ENCODE measurements around the gene RBM38.

The RBM38 gene

DNA sequence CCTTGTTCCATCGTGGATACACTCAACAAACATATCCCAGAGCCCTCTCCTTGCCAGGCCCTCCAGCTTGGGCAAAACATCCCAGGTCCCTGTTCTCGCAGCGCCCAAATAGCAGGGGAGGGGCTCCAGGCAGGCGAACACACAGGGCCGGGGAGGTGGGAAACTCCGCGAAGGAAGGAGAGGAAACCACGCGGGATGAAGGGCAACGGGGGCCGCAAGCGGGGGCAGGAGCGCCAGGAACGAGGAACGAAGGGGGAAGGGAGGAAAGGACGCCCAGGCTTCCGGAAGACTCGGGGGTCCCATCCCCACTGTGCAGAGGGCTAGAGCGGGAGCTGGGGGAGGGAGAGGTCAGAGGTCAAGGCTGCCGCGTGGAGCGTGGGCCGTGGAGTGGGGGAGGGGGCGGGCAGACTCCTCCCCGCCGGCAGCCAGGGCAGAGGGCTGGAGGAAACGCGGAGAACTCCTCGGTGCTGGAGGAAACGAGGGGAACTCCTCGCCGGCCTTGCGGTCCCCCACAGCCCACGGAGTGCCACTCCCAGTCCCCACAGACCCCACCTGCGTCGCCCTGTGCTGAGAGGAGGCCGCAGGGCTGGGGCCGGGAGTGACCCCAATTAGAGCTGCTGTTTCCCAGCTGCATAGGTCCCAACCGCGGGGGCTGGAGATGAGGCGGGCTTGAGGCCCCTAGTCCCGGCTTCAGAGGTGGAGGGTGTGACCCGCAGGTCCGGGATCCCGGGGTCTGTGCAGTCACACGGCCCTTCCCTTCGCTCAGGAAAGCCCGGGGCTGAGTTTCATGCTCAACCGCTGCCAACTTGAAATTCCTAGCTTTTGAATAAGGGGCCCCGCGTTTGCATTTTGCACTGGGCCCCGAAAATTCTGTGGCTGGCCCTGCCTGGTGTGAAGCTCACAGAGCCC, 1.2 kb upstream of the RBM38 start (continued):
- TF ChIP-seq REPIN1 (tag by site-specific recombination; IDR thresholded peaks at IDR 0.05; ENCODE audit: low read depth) (no peak), KLF10 (tag by site-specific recombination; IDR thresholded peaks at IDR 0.05) (no peak)
- TF ChIP-seq, protein P1, sequence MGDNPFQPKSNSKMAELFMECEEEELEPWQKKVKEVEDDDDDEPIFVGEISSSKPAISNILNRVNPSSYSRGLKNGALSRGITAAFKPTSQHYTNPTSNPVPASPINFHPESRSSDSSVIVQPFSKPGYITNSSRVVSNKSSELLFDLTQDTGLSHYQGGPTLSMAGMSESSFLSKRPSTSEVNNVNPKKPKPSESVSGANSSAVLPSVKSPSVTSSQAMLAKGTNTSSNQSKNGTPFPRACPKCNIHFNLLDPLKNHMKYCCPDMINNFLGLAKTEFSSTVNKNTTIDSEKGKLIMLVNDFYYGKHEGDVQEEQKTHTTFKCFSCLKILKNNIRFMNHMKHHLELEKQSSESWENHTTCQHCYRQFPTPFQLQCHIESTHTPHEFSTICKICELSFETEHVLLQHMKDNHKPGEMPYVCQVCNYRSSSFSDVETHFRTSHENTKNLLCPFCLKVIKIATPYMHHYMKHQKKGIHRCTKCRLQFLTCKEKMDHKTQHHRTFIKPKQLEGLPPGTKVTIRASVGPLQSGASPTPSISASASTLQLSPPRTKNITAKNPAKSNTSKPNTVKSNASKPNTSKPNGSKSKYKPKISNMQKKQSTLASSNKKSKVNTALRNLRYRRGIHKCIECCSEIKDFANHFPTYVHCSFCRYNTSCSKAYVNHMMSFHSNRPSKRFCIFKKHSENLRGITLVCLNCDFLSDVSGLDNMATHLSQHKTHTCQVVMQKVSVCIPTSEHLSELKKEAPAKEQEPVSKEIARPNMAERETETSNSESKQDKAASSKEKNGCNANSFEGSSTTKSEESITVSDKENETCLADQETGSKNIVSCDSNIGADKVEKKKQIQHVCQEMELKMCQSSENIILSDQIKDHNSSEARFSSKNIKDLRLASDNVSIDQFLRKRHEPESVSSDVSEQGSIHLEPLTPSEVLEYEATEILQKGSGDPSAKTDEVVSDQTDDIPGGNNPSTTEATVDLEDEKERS (tag by site-specific recombination; IDR thresholded peaks at IDR 0.05), result no peak

DNA sequence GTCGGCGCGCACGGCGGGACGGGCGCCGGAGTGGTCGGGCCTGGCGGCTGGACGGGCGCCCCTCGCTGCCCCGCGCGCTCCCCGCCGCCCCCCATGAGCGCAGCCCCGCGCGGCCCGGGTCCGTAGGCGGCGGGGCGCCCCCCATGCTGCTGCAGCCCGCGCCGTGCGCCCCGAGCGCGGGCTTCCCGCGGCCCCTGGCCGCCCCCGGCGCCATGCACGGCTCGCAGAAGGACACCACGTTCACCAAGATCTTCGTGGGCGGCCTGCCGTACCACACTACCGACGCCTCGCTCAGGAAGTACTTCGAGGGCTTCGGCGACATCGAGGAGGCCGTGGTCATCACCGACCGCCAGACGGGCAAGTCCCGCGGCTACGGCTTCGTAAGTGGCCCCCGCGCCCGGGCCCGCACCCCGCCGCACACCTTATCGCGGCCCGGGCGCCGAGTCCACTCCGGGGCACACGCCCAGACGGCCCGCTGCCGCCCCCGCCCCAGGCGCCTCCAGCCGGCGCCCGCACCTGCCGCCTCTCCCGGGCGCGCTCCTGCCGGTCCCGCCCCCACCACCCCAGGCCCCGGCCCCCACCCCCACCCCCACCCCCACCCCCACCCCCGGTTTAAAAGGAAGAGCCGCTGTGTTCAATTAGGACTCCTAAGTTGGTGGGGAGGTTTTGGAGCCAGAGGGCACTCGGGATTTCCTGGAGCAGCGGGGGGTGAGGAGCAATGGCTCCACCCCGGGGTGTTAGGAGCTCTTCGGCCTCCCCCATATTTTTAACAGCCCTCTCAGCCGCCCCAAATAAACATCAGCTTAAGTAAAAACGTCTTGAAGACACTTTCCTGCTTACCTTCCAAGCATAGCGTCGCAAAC, 474 bp downstream of the RBM38 start:
- no peaks in the 10 kb centered on the region for H3K9me3 ChIP-seq (ENCODE audit: control insufficient read depth, insufficient read depth, low read depth, low read length)
- peak overlapping the region; percentile 74; the same call in 1 of the 2 replicates for H3K27ac ChIP-seq (ENCODE audit: extremely low read depth, low read depth, low read length)
- H3K4me1 ChIP-seq (ENCODE audit: control insufficient read depth, insufficient read depth, low read length), result no peaks in the 10 kb centered on the region; the same call in 1 of the 2 replicates
- POLR2A ChIA-PET, result interaction anchor here (1.0 to 1.2 kb wide), 3 partner anchors 10 to 44 kb away, joined by 3 to 4 read pairs (median 4); no protein-coding TSS in a partner anchor
- H3K4me3 ChIP-seq (ENCODE audit: low read depth, low read length), result peak overlapping the region; percentile 73
- H3K36me3 ChIP-seq (ENCODE audit: control insufficient read depth in 2 of 2, insufficient read depth in 1 of 2, low read length in 2 of 2), result peaks cover 0 to 43% of the 10 kb centered on the region in 2 experiments; a peak in 1 of 3 replicates
- CTCF ChIA-PET, result interaction anchor here (0.5 to 1.5 kb wide), 3 partner anchors 46 to 231 kb away, joined by 3 to 7 read pairs (median 3); no protein-coding TSS in a partner anchor
- TF ChIP-seq ZNF561 (tag by site-specific recombination; IDR thresholded peaks at IDR 0.05; ENCODE audit: borderline replicate concordance), result 0 out of 2 replicates have a peak, but pooled peaks have one; percentile 8
- TF ChIP-seq KLF1 (tag by site-specific recombination; IDR thresholded peaks at IDR 0.05), result peak; percentile 39; the same call in 1 of the 2 replicates
- TF ChIP-seq BCL11B (tag by site-specific recombination; IDR thresholded peaks at IDR 0.05; ENCODE audit: low read depth), result no peak
- peak; percentile 15; the same call in 1 of the 2 replicates for TF ChIP-seq ZNF341 (tag by site-specific recombination; IDR thresholded peaks at IDR 0.05; ENCODE audit: low read depth)
- TF ChIP-seq ZFP69B (tag by site-specific recombination; IDR thresholded peaks at IDR 0.05), result no peak
- no peak for TF ChIP-seq FEZF1 (tag by site-specific recombination; IDR thresholded peaks at IDR 0.05)
- peak; percentile 62 for TF ChIP-seq ZFHX2 (tag by site-specific recombination; conservative IDR thresholded peaks at IDR 0.05)
- TF ChIP-seq ZBTB8A (tag by site-specific recombination; IDR thresholded peaks at IDR 0.05), result peak; percentile 5; the same call in 1 of the 2 replicates
- TF ChIP-seq, protein P2, sequence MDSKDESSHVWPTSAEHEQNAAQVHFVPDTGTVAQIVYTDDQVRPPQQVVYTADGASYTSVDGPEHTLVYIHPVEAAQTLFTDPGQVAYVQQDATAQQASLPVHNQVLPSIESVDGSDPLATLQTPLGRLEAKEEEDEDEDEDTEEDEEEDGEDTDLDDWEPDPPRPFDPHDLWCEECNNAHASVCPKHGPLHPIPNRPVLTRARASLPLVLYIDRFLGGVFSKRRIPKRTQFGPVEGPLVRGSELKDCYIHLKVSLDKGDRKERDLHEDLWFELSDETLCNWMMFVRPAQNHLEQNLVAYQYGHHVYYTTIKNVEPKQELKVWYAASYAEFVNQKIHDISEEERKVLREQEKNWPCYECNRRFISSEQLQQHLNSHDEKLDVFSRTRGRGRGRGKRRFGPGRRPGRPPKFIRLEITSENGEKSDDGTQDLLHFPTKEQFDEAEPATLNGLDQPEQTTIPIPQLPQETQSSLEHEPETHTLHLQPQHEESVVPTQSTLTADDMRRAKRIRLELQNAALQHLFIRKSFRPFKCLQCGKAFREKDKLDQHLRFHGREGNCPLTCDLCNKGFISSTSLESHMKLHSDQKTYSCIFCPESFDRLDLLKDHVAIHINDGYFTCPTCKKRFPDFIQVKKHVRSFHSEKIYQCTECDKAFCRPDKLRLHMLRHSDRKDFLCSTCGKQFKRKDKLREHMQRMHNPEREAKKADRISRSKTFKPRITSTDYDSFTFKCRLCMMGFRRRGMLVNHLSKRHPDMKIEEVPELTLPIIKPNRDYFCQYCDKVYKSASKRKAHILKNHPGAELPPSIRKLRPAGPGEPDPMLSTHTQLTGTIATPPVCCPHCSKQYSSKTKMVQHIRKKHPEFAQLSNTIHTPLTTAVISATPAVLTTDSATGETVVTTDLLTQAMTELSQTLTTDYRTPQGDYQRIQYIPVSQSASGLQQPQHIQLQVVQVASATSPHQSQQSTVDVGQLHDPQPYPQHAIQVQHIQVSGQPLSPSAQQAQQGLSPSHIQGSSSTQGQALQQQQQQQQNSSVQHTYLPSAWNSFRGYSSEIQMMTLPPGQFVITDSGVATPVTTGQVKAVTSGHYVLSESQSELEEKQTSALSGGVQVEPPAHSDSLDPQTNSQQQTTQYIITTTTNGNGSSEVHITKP (tag by site-specific recombination; IDR thresholded peaks at IDR 0.05), result no peak
- TF ChIP-seq, protein P3, sequence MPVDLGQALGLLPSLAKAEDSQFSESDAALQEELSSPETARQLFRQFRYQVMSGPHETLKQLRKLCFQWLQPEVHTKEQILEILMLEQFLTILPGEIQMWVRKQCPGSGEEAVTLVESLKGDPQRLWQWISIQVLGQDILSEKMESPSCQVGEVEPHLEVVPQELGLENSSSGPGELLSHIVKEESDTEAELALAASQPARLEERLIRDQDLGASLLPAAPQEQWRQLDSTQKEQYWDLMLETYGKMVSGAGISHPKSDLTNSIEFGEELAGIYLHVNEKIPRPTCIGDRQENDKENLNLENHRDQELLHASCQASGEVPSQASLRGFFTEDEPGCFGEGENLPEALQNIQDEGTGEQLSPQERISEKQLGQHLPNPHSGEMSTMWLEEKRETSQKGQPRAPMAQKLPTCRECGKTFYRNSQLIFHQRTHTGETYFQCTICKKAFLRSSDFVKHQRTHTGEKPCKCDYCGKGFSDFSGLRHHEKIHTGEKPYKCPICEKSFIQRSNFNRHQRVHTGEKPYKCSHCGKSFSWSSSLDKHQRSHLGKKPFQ (tag by site-specific recombination; IDR thresholded peaks at IDR 0.05), result no peak
- TF ChIP-seq GLI4 (tag by site-specific recombination; IDR thresholded peaks at IDR 0.05), result no peak
- TF ChIP-seq, protein P4, sequence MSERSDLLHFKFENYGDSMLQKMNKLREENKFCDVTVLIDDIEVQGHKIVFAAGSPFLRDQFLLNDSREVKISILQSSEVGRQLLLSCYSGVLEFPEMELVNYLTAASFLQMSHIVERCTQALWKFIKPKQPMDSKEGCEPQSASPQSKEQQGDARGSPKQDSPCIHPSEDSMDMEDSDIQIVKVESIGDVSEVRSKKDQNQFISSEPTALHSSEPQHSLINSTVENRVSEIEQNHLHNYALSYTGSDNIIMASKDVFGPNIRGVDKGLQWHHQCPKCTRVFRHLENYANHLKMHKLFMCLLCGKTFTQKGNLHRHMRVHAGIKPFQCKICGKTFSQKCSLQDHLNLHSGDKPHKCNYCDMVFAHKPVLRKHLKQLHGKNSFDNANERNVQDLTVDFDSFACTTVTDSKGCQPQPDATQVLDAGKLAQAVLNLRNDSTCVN (tag by site-specific recombination; optimal IDR thresholded peaks at IDR 0.05), result peak; percentile 79
- TF ChIP-seq, protein P5, sequence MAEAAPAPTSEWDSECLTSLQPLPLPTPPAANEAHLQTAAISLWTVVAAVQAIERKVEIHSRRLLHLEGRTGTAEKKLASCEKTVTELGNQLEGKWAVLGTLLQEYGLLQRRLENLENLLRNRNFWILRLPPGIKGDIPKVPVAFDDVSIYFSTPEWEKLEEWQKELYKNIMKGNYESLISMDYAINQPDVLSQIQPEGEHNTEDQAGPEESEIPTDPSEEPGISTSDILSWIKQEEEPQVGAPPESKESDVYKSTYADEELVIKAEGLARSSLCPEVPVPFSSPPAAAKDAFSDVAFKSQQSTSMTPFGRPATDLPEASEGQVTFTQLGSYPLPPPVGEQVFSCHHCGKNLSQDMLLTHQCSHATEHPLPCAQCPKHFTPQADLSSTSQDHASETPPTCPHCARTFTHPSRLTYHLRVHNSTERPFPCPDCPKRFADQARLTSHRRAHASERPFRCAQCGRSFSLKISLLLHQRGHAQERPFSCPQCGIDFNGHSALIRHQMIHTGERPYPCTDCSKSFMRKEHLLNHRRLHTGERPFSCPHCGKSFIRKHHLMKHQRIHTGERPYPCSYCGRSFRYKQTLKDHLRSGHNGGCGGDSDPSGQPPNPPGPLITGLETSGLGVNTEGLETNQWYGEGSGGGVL (tag by site-specific recombination; IDR thresholded peaks at IDR 0.05), result no peak; the same call in 1 of the 2 replicates
- 0 out of 2 replicates have a peak, but pooled peaks have one; percentile 10 for TF ChIP-seq ZNF677 (tag by site-specific recombination; IDR thresholded peaks at IDR 0.05)
- TF ChIP-seq BCL11A (tag by site-specific recombination; IDR thresholded peaks at IDR 0.05; ENCODE audit: low read depth), result no peak
- TF ChIP-seq ZNF221 (tag by site-specific recombination; IDR thresholded peaks at IDR 0.05; ENCODE audit: borderline replicate concordance), result no peak
